Keratinocyte (primary cell): ENCODE measurements around the gene JADE2.

ENCODE experiments used
- CTCF ChIP-seq, 3 experiments: IDR thresholded peaks in 1 of 3; conservative IDR thresholded peaks in 1 of 3; optimal IDR thresholded peaks in 1 of 3; 2 replicates in 2 of 3; 3 replicates in 1 of 3; pipeline versions ENCODE3 to v1.5.1; 2011; ENCODE audit warnings: low read length in 3 of 3, mild to moderate bottlenecking in 3 of 3, moderate library complexity in 2 of 3, control low read depth in 1 of 3, inconsistent platforms in 1 of 3; ENCODE audit not compliant: insufficient read depth in 2 of 3; ENCODE audit errors: extremely low read depth in 1 of 3
- EZH2 ChIP-seq: IDR thresholded peaks from one replicate; pipeline ENCODE4 v1.6.1; 2012; ENCODE audit warnings: inconsistent platforms, mild to moderate bottlenecking, low read length, moderate library complexity

- TF ChIP-seq CTCF (optimal IDR thresholded peaks at IDR 0.05 in 1 of 3, IDR thresholded peaks at IDR 0.05 in 1 of 3, conservative IDR thresholded peaks at IDR 0.05 in 1 of 3; ENCODE audit: extremely low read depth in 1 of 3, insufficient read depth in 2 of 3, low read length in 3 of 3) (no peak), EZH2 (no peak)
Measured at GRCh38 chr5:134512661-134512999, 12.8 kb upstream of the JADE2 start.
